ENCODE measurements around the gene CSNK2B. TPM values are rescaled to one million over a fixed set of nuclear protein-coding genes. Genes with fewer than 3 reads are reported as not detected.
A peak's percentile ranks its signal among the peaks of the same experiment; 100 is the strongest.

CSNK2B gene
- total and polyA plus RNA-seq, 9 of the 15 experiments (the other 6 are each of a cell fraction or from before 2014, with no cell fraction given): 120 to 1,126 (median 529) TPM

DNA sequence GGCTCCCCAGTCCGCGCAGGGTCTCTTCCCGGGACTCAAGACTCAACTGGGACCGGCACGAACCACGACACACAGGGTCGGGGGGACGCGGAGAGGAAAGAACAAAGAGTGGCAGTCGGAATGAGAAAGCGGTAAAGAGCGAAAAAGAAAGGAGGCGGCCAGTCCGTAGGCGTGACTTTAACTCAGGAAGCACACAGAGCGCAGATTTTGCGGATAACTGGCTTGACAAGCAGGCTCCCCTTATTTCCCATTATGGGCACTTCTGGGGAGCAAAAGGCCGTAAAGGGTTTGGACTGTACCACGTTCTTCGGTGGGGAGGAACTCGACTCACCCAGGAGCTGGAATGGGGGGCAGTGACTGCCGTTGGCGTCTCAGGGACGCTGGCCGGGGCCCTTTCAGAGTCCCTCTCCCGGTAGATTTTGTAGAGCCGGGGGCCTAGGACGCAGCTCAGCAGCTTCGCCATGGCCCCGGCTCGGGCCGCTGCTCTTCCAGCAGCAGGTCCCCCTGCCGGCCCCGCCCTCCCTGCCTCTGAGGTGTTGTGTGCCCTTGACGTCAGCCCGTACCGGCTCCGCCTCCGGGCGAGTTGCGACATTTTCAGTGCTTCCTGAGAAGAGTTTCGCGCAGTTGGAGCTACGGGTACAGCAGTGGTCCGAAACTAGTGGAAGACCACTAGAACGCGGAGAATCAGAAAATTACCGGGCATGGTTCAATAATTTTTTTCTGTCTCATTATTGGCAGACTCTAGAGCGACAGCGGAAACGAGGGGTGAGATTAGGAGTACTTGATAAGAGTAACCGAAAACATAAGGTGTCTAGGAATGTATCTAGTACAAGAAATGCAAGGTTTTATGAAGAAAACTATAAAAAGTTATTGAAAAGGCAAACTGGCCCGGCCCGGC is 37.2 kb downstream of the CSNK2B start, which contains the start of gene ABHD16A (continued):
- TF ChIP-seq SAP30 (IDR thresholded peaks at IDR 0.05; ENCODE audit: borderline replicate concordance, insufficient read depth, low read depth, low read length, poor library complexity, severe bottlenecking): peak; percentile 80
- TF ChIP-seq MLLT1 (IDR thresholded peaks at IDR 0.05): peak; percentile 66 to 95; a peak in 2 of 4 replicates
- no peak for TF ChIP-seq ZKSCAN3 (CRISPR knock-in tag; IDR thresholded peaks at IDR 0.05)
- TF ChIP-seq, protein P1, sequence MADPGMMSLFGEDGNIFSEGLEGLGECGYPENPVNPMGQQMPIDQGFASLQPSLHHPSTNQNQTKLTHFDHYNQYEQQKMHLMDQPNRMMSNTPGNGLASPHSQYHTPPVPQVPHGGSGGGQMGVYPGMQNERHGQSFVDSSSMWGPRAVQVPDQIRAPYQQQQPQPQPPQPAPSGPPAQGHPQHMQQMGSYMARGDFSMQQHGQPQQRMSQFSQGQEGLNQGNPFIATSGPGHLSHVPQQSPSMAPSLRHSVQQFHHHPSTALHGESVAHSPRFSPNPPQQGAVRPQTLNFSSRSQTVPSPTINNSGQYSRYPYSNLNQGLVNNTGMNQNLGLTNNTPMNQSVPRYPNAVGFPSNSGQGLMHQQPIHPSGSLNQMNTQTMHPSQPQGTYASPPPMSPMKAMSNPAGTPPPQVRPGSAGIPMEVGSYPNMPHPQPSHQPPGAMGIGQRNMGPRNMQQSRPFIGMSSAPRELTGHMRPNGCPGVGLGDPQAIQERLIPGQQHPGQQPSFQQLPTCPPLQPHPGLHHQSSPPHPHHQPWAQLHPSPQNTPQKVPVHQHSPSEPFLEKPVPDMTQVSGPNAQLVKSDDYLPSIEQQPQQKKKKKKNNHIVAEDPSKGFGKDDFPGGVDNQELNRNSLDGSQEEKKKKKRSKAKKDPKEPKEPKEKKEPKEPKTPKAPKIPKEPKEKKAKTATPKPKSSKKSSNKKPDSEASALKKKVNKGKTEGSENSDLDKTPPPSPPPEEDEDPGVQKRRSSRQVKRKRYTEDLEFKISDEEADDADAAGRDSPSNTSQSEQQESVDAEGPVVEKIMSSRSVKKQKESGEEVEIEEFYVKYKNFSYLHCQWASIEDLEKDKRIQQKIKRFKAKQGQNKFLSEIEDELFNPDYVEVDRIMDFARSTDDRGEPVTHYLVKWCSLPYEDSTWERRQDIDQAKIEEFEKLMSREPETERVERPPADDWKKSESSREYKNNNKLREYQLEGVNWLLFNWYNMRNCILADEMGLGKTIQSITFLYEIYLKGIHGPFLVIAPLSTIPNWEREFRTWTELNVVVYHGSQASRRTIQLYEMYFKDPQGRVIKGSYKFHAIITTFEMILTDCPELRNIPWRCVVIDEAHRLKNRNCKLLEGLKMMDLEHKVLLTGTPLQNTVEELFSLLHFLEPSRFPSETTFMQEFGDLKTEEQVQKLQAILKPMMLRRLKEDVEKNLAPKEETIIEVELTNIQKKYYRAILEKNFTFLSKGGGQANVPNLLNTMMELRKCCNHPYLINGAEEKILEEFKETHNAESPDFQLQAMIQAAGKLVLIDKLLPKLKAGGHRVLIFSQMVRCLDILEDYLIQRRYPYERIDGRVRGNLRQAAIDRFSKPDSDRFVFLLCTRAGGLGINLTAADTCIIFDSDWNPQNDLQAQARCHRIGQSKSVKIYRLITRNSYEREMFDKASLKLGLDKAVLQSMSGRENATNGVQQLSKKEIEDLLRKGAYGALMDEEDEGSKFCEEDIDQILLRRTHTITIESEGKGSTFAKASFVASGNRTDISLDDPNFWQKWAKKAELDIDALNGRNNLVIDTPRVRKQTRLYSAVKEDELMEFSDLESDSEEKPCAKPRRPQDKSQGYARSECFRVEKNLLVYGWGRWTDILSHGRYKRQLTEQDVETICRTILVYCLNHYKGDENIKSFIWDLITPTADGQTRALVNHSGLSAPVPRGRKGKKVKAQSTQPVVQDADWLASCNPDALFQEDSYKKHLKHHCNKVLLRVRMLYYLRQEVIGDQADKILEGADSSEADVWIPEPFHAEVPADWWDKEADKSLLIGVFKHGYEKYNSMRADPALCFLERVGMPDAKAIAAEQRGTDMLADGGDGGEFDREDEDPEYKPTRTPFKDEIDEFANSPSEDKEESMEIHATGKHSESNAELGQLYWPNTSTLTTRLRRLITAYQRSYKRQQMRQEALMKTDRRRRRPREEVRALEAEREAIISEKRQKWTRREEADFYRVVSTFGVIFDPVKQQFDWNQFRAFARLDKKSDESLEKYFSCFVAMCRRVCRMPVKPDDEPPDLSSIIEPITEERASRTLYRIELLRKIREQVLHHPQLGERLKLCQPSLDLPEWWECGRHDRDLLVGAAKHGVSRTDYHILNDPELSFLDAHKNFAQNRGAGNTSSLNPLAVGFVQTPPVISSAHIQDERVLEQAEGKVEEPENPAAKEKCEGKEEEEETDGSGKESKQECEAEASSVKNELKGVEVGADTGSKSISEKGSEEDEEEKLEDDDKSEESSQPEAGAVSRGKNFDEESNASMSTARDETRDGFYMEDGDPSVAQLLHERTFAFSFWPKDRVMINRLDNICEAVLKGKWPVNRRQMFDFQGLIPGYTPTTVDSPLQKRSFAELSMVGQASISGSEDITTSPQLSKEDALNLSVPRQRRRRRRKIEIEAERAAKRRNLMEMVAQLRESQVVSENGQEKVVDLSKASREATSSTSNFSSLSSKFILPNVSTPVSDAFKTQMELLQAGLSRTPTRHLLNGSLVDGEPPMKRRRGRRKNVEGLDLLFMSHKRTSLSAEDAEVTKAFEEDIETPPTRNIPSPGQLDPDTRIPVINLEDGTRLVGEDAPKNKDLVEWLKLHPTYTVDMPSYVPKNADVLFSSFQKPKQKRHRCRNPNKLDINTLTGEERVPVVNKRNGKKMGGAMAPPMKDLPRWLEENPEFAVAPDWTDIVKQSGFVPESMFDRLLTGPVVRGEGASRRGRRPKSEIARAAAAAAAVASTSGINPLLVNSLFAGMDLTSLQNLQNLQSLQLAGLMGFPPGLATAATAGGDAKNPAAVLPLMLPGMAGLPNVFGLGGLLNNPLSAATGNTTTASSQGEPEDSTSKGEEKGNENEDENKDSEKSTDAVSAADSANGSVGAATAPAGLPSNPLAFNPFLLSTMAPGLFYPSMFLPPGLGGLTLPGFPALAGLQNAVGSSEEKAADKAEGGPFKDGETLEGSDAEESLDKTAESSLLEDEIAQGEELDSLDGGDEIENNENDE (IDR thresholded peaks at IDR 0.05; ENCODE audit: low read depth, low read length): no peak
- no peak for TF ChIP-seq RBM15 (IDR thresholded peaks at IDR 0.05; ENCODE audit: insufficient read depth, low read length)
- 0 out of 2 replicates have a peak, but pooled peaks have one; percentile 79 for TF ChIP-seq MYNN (IDR thresholded peaks at IDR 0.05)
- TF ChIP-seq MYNN (CRISPR knock-in tag; IDR thresholded peaks at IDR 0.05): no peak
- peak; percentile 30; the same call in 1 of the 2 replicates for TF ChIP-seq ZNF232 (CRISPR knock-in tag; IDR thresholded peaks at IDR 0.05)
- TF ChIP-seq, protein P2, sequence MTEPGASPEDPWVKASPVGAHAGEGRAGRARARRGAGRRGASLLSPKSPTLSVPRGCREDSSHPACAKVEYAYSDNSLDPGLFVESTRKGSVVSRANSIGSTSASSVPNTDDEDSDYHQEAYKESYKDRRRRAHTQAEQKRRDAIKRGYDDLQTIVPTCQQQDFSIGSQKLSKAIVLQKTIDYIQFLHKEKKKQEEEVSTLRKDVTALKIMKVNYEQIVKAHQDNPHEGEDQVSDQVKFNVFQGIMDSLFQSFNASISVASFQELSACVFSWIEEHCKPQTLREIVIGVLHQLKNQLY (CRISPR knock-in tag; conservative IDR thresholded peaks at IDR 0.05): 0 out of 4 replicates have a peak, but pooled peaks of 1 of the 2 experiments have one; percentile 21
- TF ChIP-seq ZNF668 (CRISPR knock-in tag; IDR thresholded peaks at IDR 0.05): peak; percentile 69; the same call in 1 of the 2 replicates
- TF ChIP-seq TCFL5 (CRISPR knock-in tag; conservative IDR thresholded peaks at IDR 0.05): no peak; the same call in 1 of the 2 replicates
- TF ChIP-seq SMARCE1 (IDR thresholded peaks at IDR 0.05): no peak; the same call in 1 of the 2 replicates
- TF ChIP-seq GABPA (tag; conservative IDR thresholded peaks at IDR 0.05; ENCODE audit: low read depth): peak; percentile 80
